Astrocyte (in vitro differentiated cells and primary cell): ENCODE results near the gene REG4.

Source experiments
- CTCF ChIP-seq: IDR thresholded peaks from 2 replicates; pipeline ENCODE4 v1.5.1; 2011; ENCODE audit warnings: low read depth, mild to moderate bottlenecking, inconsistent platforms, low read length, moderate library complexity; ENCODE audit not compliant: insufficient read depth
- EZH2 ChIP-seq: IDR thresholded peaks from 2 replicates; pipeline ENCODE4 v1.6.1; 2012; ENCODE audit warnings: mild to moderate bottlenecking, low read length, inconsistent platforms; ENCODE audit not compliant: insufficient read depth

GRCh38 chr1:119778886-119779560, 32.2 kb downstream of the REG4 start:
- TF ChIP-seq EZH2: no peak
- TF ChIP-seq CTCF: no peak
